ENCODE results near the gene FOSL1.

FOSL1 gene

DNA sequence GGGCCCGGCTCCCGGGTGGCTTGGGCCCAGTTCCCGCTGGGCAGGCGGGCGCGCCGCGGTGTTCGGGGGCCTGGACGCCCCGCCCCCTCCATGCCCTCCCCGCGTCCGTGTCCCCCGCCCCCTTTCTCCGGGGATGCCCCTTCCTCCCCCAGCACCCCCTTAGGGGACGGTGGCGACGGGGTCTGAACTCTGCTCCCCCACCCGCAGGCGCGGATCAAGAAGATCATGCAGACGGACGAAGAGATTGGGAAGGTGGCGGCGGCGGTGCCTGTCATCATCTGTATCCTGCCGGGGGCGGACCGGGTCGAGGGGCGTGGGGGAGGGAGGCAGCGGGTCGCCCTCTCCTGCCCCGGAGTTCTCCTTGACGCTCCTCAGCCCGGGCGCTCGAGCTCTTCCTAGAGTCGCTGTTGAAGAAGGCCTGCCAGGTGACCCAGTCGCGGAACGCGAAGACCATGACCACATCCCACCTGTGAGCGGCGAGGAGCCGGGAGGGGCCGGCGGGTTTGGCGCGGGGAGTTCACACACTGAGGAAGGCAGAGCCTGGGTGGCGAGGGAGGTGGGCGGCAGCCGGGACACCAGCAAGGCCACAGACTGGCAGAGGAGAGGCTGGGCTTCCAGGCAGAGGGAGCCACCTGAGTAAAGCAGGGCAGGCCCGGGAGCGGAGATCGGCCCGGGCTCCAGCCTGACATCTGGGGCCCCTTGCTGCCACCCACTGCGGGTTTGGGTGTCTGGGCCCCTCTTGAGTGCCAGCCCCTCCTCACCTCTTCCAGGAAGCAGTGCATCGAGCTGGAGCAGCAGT, 19.6 kb upstream of the FOSL1 start:
- peak; percentile 51 for DNase-seq (ENCODE audit: low read depth)

DNA sequence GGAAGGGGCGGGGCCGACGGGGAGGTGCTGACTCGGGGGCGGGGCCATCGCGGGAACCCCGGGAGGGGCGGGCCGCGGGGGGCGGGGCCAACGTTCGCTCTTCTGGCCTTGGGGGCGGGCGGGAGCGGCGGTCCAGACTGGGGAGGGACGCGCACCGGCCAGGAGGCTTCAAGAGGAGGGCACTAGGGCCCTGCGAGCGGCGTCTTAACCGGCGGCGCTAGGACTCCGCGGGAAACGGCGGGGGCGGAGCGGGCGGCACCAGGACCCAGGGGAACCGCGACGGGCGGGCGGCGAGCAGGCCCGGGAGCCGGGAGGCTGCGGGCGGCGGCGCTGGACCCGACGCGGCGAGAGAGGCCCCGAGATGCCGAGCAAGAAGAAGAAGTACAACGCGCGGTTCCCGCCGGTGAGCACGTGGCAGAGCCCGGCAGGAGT, 19.0 kb upstream of the FOSL1 start, which contains the start of gene DRAP1:
Gene DRAP1, plus strand, starts transcription at position 286 of the 432 bp plus-strand sequence. Its CDS starts 76 bp downstream, at position 362.
- peak; percentile 99 for DNase-seq (ENCODE audit: low read depth)

- peak; percentile 29 for DNase-seq (ENCODE audit: low read depth)
These were observed 18.3 kb upstream of the FOSL1 start, which contains the start of gene C11orf68 for GRCh38 chr11:65918211-65919140. Gene C11orf68 (minus strand): TSS chr11:65919062. CDS start chr11:65919031, 31 bp downstream.

DNA sequence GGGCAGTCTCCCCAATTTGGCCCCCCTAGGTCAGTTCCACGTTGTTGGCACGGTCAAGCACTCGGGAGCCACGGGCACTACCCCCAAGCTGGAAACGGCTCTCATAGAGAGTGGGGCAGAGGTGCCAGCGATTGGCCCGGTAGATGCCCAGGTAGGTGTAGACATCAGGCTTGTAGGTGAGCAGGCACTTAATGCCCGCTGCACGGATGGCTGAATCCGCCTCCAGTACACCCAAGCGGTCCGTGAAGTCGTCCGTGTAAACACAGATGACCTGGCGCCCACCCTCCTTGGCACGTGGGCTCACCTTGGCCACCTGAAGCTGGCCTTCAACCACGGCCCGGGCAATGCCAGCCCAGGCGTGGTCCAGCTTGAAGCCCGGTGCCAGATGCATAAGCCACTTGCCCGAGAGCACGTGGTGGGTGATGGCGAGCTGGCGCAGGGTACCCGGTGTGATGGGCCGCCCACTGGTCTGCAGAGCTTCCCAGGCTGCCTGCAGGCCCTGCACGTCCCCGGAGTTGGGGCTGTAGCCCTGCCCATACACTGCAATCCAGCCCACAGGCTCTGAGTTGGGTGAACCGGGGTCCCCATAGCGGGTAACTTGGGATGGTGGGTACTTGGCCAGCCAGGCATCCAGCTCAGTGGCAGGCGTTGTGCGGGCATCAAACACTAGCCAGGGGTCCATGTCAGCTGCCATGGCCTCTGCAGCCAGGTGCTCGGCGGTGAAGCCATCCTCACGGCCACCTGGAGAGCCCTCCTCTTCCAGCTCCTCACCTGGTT, 17.4 kb upstream of the FOSL1 start:
- DNase-seq (ENCODE audit: low read depth), result no peak

GRCh38 chr11:65917077-65917433, 16.9 kb upstream of the FOSL1 start:
- DNase-seq (ENCODE audit: low read depth), result no peak

GRCh38 chr11:65916391-65916790, 16.2 kb upstream of the FOSL1 start:
- no peak for DNase-seq (ENCODE audit: low read depth)

DNA sequence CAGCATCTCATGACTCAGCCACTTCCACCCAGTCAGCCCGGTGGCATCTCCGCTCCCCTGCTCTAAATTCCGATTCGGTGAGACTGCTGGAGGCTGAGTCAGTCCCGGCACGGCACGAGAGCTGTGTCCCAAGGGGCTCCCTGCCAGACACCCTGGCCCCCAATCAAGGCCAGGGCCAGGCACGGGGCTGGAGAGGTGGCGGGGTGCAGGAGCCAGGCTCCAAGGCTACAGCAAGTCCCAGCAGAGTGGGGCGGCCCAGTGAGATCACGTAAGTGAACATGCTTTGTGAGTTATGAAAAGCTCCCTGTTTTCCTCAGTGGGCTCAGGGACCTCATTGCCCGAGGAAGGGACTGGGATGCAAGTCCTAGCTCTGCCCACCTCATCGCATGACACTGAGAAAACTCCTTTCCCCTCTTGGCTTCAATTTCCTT, 15.6 kb upstream of the FOSL1 start:
- no peak for DNase-seq (ENCODE audit: low read depth)

- no peak for DNase-seq (ENCODE audit: low read depth)
These were observed 15.1 kb upstream of the FOSL1 start for GRCh38 chr11:65915101-65915820.

- DNase-seq (ENCODE audit: low read depth), result no peak
These were observed 12.7 kb upstream of the FOSL1 start for GRCh38 chr11:65912845-65913244.

DNA sequence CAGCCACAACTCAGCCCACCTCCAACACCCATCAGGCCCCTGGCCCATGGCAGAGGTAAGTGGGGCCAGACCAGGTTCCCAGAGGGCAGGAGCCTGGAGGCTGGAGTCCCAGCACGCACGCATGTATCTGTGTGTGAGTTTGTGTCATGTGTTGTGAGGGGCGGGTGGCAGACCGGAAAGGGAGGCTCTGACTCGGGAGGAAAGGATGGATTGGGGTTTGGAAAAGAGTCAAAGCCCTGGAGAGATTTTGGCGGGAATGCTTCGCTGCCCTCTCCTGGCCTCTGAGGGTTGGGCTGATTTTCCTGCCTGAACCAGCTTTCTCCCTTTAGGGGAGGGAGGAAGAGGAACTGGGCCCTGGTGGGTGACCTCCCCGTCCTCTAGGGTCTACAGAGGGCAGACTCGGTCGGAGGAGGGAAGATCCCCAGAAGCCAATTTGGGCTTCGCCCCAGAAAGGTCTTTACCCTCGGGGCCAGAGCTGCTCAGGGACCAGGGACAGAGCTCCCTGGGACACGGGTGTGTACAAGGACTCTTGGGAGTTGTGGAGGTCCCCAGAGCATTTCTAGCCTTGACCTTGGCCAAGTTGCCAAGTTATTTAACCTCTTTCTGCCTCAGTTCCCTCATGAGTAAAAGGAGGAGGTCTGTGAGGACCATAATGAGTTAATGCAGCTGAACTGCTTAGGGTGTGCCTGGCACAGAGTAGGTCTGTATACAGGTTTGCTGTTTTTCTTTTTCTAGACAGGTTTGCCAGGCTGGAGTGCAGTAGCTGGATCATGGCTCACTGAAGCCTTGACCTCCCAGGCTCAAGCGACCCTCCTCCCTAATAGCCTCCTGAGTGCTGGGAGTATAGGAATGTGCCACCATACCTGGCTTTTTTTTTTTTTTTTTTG, 11.7 kb upstream of the FOSL1 start:
- DNase-seq (ENCODE audit: low read depth), result no peak

DNA sequence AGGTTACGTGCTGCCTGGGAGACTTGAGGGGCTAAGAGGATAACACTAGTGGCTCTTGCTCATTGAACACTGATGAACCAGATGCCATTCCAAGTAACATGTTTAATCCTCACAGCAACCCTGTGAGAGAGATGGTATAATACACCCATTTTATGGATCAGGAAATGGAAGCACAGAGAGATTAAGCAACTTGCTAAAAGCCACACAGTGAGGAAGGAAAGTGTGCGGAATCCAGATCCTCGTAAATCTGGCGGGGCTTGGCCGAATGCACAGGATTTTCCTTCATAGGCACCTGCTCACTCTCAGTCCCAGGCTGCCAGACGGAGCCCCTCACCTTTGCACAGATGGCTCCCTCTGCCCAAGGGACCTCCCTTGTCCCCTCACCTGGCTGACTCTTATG, 7.7 kb upstream of the FOSL1 start:
- DNase-seq (ENCODE audit: low read depth), result no peak

DNA sequence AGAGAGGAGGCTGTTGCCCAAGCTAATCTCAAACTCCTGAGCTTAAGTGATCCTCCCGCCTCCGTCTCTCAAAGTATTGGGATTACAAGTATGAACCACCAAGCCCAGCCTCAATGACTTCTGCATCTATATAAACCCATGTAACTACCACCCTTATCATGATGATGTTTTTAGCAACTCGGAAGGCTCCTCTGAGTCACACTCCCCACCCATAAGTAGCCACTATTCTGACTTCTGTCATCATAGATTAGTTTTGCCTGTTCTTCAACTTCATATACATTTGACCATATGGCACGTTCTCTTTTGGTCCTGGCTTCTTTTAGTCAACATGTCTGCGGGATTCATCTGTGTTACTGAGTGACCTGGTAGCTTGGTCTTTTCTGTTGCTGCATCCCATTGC, 6.4 kb upstream of the FOSL1 start:
- DNase-seq (ENCODE audit: low read depth), result no peak

- DNase-seq (ENCODE audit: low read depth), result no peak
These were observed 3.5 kb upstream of the FOSL1 start for GRCh38 chr11:65903715-65904114.

DNA sequence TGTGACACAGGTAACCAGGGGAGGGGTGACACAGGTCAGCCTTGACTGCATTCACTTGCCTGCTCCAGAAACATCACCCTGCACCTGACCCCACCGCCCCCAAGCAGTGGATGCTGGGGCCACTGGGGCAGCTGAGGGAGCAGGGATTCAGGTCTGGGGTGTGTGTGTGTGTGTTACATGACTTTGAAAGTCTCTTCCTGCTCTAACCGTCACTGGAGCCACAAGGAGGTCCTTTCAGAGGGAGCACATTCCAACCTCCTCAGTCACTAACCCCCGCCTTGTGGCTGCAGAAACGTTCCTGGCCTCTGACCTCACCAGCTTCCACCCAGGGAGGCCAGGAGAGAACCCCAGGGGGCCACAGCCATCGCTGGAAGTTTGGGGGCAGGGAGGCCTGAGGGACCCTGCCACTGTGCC, 2.9 kb upstream of the FOSL1 start:
- DNase-seq (ENCODE audit: low read depth), result no peak

- no peak for DNase-seq (ENCODE audit: low read depth)
These were observed 652 bp upstream of the FOSL1 start for GRCh38 chr11:65900899-65901180.

DNA sequence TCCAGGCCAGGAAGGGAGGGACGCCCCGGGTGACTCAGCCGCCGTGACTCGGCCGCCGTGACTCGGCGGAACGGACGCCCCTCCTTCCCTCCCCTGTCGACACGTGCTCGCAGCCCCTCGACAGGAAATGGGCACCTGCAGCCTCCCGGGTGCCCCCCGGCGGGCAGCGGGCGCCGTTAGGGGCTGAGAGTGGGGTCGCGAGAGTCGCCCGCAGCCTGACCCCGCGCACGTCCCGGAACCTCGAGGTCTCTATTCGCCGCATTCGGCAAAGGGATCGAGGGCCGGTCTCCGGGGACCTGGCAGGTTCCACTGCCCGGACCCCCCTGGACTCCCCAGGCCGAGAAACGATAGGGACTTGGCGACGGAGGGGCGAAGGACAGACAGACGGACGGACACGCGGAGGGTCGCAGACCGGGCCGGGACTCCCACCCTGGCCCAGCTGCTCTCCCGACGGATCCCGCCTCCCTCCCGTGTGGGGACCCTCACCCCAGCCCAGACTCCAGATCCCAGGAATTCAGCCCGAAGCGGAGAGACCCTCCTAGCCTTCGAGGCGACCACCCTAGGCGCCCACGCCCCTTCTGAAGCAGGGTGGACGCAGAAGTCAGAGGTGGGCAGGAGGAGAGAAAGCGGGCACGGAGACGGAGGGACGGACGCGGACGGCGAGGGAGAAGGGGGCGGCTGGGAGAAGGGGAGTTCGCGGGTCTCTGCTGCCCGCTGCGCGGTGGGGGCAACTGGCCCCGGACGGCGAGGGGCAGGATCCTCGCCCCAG, 648 bp downstream of the FOSL1 start:
- no peak for DNase-seq (ENCODE audit: low read depth)

- no peak for DNase-seq (ENCODE audit: low read depth)
These were observed 1.4 kb downstream of the FOSL1 start for GRCh38 chr11:65898656-65899355.

DNA sequence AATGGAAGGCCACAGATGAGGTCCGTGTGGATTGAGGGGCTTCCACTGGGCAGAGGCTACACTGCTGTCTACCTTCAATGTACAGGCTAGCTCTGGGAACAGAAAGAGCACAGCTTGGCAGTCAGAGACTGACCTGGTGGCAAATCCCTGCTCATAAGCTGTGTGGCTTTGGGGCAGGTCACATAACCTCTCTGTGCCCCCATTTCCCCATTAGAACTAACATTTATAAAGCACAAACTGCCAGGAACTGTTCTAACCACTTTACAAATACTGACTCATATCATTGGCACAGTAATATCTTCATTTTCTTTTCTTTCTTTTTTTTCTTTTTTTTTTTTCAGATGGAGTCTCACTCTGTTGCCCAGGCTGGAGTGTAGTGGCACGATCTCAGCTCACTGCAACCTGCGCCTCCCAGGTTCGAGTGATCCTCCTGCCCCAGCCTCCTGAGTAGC, 3.1 kb downstream of the FOSL1 start:
- DNase-seq (ENCODE audit: low read depth), result no peak

Data from activated T-cell treated with anti-CD3 and anti-CD28 coated beads for 1 hour (primary cell).